ENCODE results near the gene FOXP2. TPM values are rescaled to one million over a fixed set of nuclear protein-coding genes. Genes with fewer than 3 reads are reported as not detected.

The FOXP2 gene
- total RNA-seq, 3 donors from 2014 or later (not counting 1 experiment from before 2014, with no cell fraction given) = not detected

GRCh38 chr7:114644455-114644854 is 229.8 kb downstream of the FOXP2 start:
- no peak for TF ChIP-seq CTCF (IDR thresholded peaks at IDR 0.05)
- Mint-ChIP-seq H3K27ac (no peak overlapping the region), H3K36me3 (no peaks in the 10 kb centered on the region), H3K9me3 (peaks cover 4 to 7% of the 10 kb centered on the region in 2 donors), H3K4me3 (no peak overlapping the region), H3K4me1 (no peaks in the 10 kb centered on the region), H3K27me3 (ENCODE audit: low read depth in 2 of 2) (no peaks in the 10 kb centered on the region)
- intact Hi-C loops (cut with micrococcal nuclease) = no loop called here
- no peak for ATAC-seq
- 93% methylated on average over 7 of the region's 8 CpGs for WGBS (ENCODE audit: insufficient coverage)
- Histone ChIP-seq H3K27ac (ENCODE audit: low read length) (no peak overlapping the region), H3K36me3 (ENCODE audit: control insufficient read depth, insufficient read depth, low read length) (no peaks in the 10 kb centered on the region), H3K9me3 (ENCODE audit: control insufficient read depth, insufficient read depth, low read length) (no peaks in the 10 kb centered on the region), H3K4me1 (ENCODE audit: control insufficient read depth, insufficient read depth, low read length) (no peaks in the 10 kb centered on the region), H3K4me3 (ENCODE audit: low read length) (no peak overlapping the region), H3K27me3 (ENCODE audit: control insufficient read depth, insufficient read depth, low read length) (no peaks in the 10 kb centered on the region)
- DNase-seq = no peak

- no peaks in the 10 kb centered on the region for H3K27me3 Mint-ChIP-seq (ENCODE audit: low read depth in 2 of 2)
- Histone ChIP-seq H3K4me3 (ENCODE audit: low read length) (no peak overlapping the region), H3K27ac (ENCODE audit: low read length) (no peak overlapping the region), H3K27me3 (ENCODE audit: control insufficient read depth, insufficient read depth, low read length) (no peaks in the 10 kb centered on the region), H3K36me3 (ENCODE audit: control insufficient read depth, insufficient read depth, low read length) (no peaks in the 10 kb centered on the region), H3K9me3 (ENCODE audit: control insufficient read depth, insufficient read depth, low read length) (no peaks in the 10 kb centered on the region), H3K4me1 (ENCODE audit: control insufficient read depth, insufficient read depth, low read length) (no peaks in the 10 kb centered on the region)
- no peak for ATAC-seq
- intact Hi-C loops (cut with micrococcal nuclease) = no loop called here
- no peak overlapping the region for H3K27ac Mint-ChIP-seq
- no peak overlapping the region for H3K4me3 Mint-ChIP-seq
- H3K9me3 Mint-ChIP-seq = peaks cover 0 to 7% of the 10 kb centered on the region in 2 donors
- TF ChIP-seq CTCF (IDR thresholded peaks at IDR 0.05) = no peak
- DNase-seq = no peak
- H3K36me3 Mint-ChIP-seq = no peaks in the 10 kb centered on the region
- H3K4me1 Mint-ChIP-seq = no peaks in the 10 kb centered on the region
Observed at GRCh38 chr7:114645451-114645850, 230.8 kb downstream of the FOXP2 start.

DNA sequence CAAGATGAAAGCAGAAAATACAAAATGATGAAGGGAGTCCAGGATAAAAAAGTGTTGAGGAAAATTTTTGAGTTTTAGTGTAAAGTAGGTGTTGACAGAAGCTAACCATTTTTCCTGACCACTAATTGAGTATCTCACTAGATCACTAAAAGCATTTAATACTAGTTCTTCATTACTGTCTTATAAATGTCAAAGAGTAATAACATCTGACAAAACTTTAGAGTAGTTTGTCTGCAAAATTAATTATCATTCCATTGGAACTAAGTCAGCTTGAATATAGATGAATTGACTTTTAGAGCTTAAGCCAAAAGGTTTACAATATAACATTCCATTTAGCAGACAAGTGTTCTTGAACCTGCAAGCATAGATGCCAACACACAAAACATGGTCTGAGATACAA is 232.9 kb downstream of the FOXP2 start:
- H3K4me3 Mint-ChIP-seq = no peak overlapping the region
- H3K4me1 Mint-ChIP-seq = no peaks in the 10 kb centered on the region
- no peak for DNase-seq
- intact Hi-C loops (cut with micrococcal nuclease) = no loop called here
- H3K36me3 Mint-ChIP-seq = no peaks in the 10 kb centered on the region
- no peaks in the 10 kb centered on the region for H3K4me1 ChIP-seq (ENCODE audit: control insufficient read depth, insufficient read depth, low read length)
- H3K36me3 ChIP-seq (ENCODE audit: control insufficient read depth, insufficient read depth, low read length) = no peaks in the 10 kb centered on the region
- no peaks in the 10 kb centered on the region for H3K9me3 ChIP-seq (ENCODE audit: control insufficient read depth, insufficient read depth, low read length)
- no peaks in the 10 kb centered on the region for H3K27me3 Mint-ChIP-seq (ENCODE audit: low read depth in 2 of 2)
- no peak for ATAC-seq
- no peak overlapping the region for H3K27ac Mint-ChIP-seq
- no peak overlapping the region for H3K27ac ChIP-seq (ENCODE audit: low read length)
- no peak for TF ChIP-seq CTCF (IDR thresholded peaks at IDR 0.05)
- H3K4me3 ChIP-seq (ENCODE audit: low read length) = no peak overlapping the region
- peaks cover 0 to 5% of the 10 kb centered on the region in 2 donors for H3K9me3 Mint-ChIP-seq
- no peaks in the 10 kb centered on the region for H3K27me3 ChIP-seq (ENCODE audit: control insufficient read depth, insufficient read depth, low read length)

DNA sequence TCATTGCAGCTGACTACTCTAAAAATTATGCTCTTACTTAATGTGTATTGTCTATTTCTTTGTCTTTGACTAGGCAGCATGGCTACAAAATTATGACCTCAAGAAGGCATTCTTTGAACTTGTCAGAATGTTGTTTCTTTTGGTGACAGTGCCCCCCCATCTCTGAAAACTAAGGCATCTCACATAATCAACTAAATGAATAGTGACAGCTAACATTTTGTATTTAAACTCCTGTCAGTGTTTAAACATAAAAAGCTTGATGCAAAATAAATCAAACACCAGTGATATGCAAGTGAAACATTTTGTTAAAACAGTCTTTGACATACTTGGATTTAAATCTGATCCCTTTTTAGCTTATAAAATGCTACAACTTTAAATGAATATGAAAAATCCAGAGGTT is 233.5 kb downstream of the FOXP2 start:
- Mint-ChIP-seq H3K9me3 (peaks cover 0 to 5% of the 10 kb centered on the region in 2 donors), H3K27me3 (ENCODE audit: low read depth in 2 of 2) (no peaks in the 10 kb centered on the region), H3K4me1 (no peaks in the 10 kb centered on the region), H3K27ac (no peak overlapping the region), H3K4me3 (no peak overlapping the region), H3K36me3 (no peaks in the 10 kb centered on the region)
- DNase-seq (no peak), ATAC-seq (no peak)
- no peak overlapping the region for H3K27ac ChIP-seq (ENCODE audit: low read length)
- no peak for TF ChIP-seq CTCF (IDR thresholded peaks at IDR 0.05)
- intact Hi-C loops (cut with micrococcal nuclease) = no loop called here
- H3K4me3 ChIP-seq (ENCODE audit: low read length) = no peak overlapping the region
- no peaks in the 10 kb centered on the region for H3K9me3 ChIP-seq (ENCODE audit: control insufficient read depth, insufficient read depth, low read length)
- no peaks in the 10 kb centered on the region for H3K4me1 ChIP-seq (ENCODE audit: control insufficient read depth, insufficient read depth, low read length)
- H3K36me3 ChIP-seq (ENCODE audit: control insufficient read depth, insufficient read depth, low read length) = no peaks in the 10 kb centered on the region
- no peaks in the 10 kb centered on the region for H3K27me3 ChIP-seq (ENCODE audit: control insufficient read depth, insufficient read depth, low read length)
